GM12872 (cell line): ENCODE results near the gene NOTUM.

Experiments
- TF ChIP-seq, protein P1 (sequence below): IDR thresholded peaks from 3 replicates; pipeline ENCODE4 v1.5.1; 2011; ENCODE audit warnings: low read depth, mild to moderate bottlenecking, low read length, moderate library complexity; ENCODE audit not compliant: insufficient read depth

Gene NOTUM

DNA sequence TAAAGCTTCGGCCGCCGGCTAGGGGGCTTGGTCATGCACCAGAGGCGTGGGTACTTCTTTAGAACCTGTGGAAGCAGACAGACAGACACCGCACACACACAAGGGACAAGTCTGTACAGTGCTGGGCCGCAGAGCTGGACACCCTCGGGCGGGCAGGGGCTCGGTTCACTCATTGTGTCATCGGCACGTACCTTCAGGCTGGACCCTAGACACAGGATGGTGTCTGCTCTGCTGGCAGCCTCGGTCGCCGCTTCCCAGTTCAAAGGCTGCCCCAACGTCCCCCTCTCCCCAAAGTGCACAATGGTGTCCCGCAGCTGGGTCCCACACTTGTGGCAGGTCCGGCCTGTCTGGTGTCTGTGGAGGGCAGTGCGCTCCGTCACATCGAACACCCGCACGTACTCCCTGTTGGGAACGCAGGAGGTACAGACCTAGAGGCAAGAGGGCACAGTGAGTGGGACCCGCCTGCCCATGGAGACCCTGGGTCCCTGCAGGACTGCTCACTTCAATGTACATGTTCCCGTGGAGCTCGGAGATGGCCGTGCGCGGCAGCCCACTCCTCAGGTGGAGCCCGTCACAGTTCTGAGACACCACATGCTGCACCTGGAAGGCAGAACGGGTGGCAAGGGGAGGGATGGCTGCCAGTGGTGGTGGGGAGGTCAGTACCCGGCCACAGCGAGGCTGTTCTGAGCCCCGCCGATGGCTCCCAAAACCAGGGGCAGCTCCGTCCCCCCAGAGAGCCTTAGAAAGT, 46.7 kb downstream of the NOTUM start:
- TF ChIP-seq, protein P1, sequence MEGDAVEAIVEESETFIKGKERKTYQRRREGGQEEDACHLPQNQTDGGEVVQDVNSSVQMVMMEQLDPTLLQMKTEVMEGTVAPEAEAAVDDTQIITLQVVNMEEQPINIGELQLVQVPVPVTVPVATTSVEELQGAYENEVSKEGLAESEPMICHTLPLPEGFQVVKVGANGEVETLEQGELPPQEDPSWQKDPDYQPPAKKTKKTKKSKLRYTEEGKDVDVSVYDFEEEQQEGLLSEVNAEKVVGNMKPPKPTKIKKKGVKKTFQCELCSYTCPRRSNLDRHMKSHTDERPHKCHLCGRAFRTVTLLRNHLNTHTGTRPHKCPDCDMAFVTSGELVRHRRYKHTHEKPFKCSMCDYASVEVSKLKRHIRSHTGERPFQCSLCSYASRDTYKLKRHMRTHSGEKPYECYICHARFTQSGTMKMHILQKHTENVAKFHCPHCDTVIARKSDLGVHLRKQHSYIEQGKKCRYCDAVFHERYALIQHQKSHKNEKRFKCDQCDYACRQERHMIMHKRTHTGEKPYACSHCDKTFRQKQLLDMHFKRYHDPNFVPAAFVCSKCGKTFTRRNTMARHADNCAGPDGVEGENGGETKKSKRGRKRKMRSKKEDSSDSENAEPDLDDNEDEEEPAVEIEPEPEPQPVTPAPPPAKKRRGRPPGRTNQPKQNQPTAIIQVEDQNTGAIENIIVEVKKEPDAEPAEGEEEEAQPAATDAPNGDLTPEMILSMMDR = no peak

DNA sequence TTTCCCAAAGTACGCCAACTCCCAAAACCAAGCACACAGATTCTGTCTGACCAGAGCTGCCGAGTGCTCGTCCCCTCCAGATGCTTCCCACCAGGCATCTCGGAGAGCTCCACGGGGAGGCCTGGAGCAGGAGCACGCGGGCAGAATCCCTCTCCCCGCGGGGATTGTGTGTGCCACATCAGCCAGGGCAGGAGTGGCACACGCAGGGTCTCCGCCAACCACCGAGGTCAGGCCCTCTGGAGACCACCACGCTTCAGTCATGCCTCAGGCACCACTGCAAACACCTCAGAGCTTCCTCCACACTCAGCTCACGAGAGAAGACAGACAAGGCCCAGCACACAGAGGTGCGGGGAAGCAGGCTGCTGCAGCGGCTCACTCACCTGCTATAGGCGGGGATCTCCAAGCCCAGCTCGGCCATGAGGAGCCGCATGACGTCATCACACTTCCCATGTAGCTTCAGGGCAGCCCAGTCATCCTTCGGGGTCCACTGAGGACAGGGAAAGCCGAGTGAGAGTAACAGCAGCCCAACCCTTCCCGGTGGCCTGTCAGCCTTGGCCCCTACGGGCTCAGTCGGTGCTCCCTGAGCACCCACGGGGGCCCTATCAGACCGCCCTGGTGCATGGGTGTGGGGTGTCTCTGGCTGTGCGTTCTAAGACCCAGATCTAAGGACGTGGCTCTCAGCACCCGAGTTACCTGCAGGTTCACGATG, 47.4 kb downstream of the NOTUM start:
- TF ChIP-seq, protein P1 = no peak

DNA sequence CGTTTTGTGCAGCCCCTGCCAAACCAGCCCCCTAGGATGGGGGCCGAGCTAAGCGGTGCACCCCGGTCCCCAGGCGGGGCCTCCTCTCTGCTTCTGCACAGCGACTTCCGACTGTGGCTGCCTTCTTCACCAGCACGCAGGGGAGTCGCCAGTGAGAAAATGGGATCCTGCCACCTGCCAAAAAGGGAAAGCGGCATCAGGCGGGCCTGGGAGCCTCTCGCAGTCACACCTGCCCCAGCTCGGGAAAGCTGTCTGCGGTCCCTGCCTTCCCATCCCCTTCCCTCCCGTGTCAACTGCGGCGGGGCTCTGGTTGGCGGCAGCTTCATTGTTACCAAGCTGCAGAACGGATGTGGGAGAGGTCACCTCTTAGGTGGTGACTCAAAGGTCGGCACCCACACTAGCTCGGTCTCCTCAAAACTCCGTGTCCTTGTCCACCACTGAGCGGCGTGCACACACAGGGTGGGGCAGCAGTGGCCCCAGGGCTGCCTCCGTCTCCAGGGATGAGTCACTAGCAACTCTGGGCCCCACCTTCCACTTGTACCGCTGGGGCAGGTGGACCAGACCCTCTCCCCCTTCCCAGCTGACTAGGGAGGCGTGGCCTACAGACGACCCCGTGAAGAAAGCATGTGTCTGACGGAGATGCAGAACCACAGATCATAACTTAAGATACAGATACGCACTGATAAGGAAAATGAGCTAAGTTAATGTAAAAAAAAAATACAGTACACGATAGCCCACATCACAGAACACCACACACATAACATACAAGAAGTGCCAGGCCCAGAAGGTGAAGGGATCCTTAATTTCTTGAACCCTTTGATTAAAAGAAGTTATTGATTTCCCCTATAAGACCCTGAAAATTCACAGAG, 48.3 kb downstream of the NOTUM start:
- TF ChIP-seq, protein P1 = no peak

DNA sequence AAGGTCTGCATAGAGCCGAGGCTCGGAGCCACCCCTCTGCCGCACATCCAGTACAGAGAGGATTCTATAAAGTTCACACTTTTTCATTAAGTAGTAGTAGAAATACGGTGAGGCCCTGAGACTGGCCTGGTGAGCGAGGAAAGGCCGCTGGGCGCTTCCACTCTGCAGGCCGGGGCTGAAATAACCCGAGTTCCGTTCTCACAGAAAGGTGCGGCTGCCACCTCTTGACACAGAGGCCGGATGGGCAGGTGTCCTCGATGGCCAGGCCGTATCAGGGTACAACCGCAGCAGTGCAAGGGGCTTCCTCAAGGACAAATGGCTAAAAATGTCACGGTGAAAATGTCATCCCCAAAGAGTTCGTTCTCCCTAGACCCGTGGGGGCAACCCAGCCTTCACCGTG, 49.0 kb downstream of the NOTUM start:
- TF ChIP-seq, protein P1 = no peak

DNA sequence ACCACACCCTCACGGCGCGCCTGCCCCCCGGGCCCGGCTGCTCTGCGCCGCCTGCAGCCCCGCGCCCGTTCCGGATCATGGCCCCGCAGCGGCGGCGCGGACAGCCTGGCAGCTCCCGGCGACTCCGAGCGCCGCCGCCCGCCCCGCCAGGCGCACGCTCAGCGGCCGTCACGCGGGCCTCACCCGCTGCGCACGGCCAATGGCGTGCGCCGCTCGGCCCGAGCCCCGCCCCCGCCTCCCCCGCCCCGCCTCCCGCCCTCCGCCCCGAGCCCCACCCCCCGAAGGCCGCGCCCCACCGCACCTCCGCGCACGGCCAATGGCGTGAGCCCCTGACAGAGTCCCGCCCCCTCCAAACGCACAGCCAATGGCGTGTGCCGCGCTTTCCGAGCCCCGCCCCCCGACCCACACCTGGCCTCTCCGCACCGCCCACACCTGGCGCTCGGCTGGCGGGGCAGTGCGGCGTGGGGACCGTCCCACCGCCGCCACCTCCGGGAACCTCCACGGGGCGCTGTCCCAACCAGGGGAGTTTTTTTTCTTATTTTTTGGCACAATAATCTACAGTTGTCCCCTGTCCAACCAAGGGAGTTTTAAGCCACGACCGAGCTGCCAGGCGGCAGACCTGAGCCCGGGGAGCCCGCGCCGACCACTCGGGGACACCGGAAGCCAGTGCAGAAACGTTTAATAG, 49.6 kb downstream of the NOTUM start, which contains the start of gene PCYT2:
Gene PCYT2, minus strand, starts transcription at position 123 of the 685 bp plus-strand sequence. Its CDS starts 44 bp downstream, at position 79.
- TF ChIP-seq, protein P1 = no peak

DNA sequence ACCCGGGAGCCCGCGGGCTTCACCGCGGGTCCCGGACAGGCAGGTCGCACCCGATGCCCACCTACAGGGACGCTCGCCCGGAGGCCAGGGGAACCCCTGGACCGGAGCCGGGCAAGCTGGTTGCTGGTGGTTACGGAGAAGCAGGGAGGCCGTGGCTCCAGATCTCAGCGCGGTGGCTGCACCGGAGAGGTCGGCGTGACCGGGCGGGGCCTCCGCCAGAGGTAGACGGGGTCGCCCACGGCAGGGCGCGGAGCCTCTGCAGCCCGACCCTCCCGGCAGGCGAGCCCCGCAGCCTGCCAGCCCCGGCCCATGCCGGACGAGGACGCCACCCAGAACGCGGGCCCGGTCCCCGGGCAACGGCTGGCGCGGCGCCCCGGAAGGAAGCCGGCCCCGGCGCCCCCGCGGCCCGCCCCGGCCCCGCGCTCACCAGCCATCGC, 50.1 kb downstream of the NOTUM start:
- TF ChIP-seq, protein P1 = no peak
